GM18909 (cell line): Measurements from ENCODE around the gene ASTN2.

Experiments
- ATAC-seq: cut with Tn5 transposase; IDR thresholded peaks from one replicate; pipeline ENCODE4 v1.9.1; 2021; ENCODE audit warnings: mild to moderate bottlenecking; ENCODE audit not compliant: unreplicated experiment, poor library complexity

The ASTN2 gene

GRCh38 chr9:116572095-116572748 lies 842.6 kb downstream of the ASTN2 start:
- ATAC-seq = peak; percentile 78

- ATAC-seq = no peak
Observed at GRCh38 chr9:116569111-116569510, 845.7 kb downstream of the ASTN2 start.

GRCh38 chr9:116566677-116567488 lies 848.0 kb downstream of the ASTN2 start:
- ATAC-seq = no peak

- no peak for ATAC-seq
Observed at GRCh38 chr9:116565986-116566385, 848.9 kb downstream of the ASTN2 start.

- ATAC-seq = no peak
Observed at GRCh38 chr9:116564266-116564793, 850.5 kb downstream of the ASTN2 start.

GRCh38 chr9:116558818-116559540 lies 855.9 kb downstream of the ASTN2 start:
- ATAC-seq = no peak

- no peak for ATAC-seq
Observed at GRCh38 chr9:116558035-116558434, 856.8 kb downstream of the ASTN2 start.

- no peak for ATAC-seq
Observed at GRCh38 chr9:116555556-116556155, 859.2 kb downstream of the ASTN2 start.

GRCh38 chr9:116555119-116555518 lies 859.7 kb downstream of the ASTN2 start:
- no peak for ATAC-seq

- no peak for ATAC-seq
Observed at GRCh38 chr9:116550696-116551436, 864.0 kb downstream of the ASTN2 start.

- ATAC-seq = no peak
Observed at GRCh38 chr9:116549786-116550660, 864.8 kb downstream of the ASTN2 start.

GRCh38 chr9:116549061-116549664 lies 865.7 kb downstream of the ASTN2 start:
- ATAC-seq = no peak

- no peak for ATAC-seq
Observed at GRCh38 chr9:116547729-116548426, 867.0 kb downstream of the ASTN2 start.

GRCh38 chr9:116546711-116547581 lies 867.9 kb downstream of the ASTN2 start:
- ATAC-seq = no peak

- ATAC-seq = no peak
Observed at GRCh38 chr9:116544896-116545295, 870.0 kb downstream of the ASTN2 start.

GRCh38 chr9:116543731-116544400 lies 871.0 kb downstream of the ASTN2 start:
- no peak for ATAC-seq
